Melanocyte of skin (primary cell): Measurements from ENCODE around the gene RAD52. TPM values are rescaled to one million over a fixed set of nuclear protein-coding genes. Genes with fewer than 3 reads are reported as not detected.

Experiments used
- total RNA-seq, 2 donors: library from RNA; depleted of rRNA; stranded (reverse); fragments of >200 nt; gene quantifications; 2 replicates each; pipeline ENCODE4 v1.2.3, GENCODE V29; 2012

RAD52 gene
- 10 to 100 TPM in 1 of 2 donors, 1 to 10 TPM in 1; 9.3 to 18.0 TPM for total RNA-seq

DNA sequence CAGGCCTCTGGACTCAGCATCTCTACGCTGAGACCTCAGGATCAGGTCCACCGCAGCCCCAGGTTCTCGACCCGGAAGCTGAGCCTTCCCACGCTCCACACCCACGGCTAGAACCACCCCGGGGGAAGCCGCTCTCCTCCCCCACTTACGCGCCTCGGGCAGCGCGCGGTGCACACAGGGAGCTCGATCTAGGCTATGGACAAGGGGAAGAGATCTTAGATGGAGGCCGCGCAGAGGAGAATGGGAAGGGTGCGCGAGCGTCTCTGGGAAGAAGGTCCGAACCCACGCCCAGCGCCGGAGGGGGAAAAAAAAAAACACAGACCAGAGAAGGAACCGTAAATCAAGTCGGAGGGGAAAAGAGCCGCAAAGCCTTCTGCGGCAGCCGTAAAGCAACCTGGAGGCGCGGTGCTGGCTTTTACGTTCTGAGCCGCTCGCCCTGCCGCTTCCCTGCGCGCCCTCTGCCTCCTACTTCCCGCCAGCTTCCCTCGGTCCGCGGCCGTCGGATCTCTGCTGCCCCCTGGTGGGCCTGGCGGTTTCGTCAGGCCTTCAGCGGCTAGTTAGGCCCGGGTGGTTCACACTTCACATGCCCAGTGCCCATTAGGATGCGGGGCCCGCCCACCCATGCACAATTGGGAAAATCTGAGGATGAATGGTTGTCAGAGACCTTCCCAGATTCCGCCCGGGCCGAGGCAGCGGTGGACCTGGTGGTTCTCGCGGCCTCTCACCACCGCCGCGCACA lies at the start of gene RAD52:
TSS of gene RAD52 (minus strand) at position 242 of the 739 bp plus-strand sequence. CDS start 16,636 bp downstream, outside the sequence.

DNA sequence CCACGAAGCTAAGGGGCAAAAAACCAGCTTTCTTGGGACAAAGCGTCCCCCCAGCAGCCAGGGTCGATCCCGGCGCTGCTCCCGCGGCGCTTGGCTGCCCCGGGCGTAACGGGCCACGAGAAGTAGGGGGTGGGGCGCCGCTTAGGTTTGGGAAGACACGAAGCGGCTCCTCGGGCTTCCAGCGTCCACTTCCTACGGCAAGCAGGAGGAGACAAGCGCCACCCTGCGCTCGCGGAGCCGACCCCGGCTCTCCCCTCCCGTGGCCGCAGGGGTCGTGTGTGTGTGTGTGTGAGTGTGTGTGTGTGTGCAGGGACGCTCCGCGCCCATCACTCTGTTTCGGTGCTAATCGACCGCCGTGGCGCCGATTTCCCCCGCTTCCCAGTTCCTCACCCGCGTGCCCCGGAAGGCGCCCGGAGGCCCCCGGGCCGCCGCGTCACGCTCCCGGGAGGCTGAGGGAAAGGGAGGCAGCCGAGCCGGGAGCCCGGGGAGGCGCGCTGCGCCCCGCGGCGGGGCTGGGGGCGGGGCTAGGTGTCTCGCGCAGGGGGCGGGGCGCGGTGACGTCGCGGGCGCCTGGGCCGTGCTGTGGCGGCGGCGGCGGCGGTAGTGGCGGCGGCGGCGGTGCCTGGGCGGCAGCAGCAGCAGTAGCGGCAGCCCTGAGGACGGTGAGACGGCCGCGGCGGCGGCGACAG lies 41.3 kb upstream of the RAD52 start, which contains the start of gene ERC1:
TSS of gene ERC1 (plus strand) at position 563 of the 689 bp plus-strand sequence. CDS start 36,681 bp downstream, outside the sequence.

Other genes with a start within 250 kb of the RAD52 start
- 10 to 100 TPM; 78.8 to 95.2 TPM for gene WNK1, start 197.1 kb downstream of the RAD52 start, total RNA-seq
- gene ERC1, start 41.5 kb upstream of the RAD52 start, total RNA-seq, result 10 to 100 TPM; 37.9 to 38.0 TPM